DMS153 treated with DMSO at 0.1 percent for 48 hours (cell line): ENCODE data around the gene TGFBR1.
"Not testable (repeated sequence)": the region's sequence is repeated elsewhere in the genome, so short reads cannot be mapped to it uniquely, and the experiment has no call there.

Experiments used
- DNase-seq: peaks from one replicate; lab custom pipeline; 2025; ENCODE audit not compliant: unreplicated experiment; lab: John Stamatoyannopoulos, UW

The TGFBR1 gene

GRCh38 chr9:99075246-99075912 is 29.5 kb upstream of the TGFBR1 start:
- no peak for DNase-seq

- no peak for DNase-seq
Observed at GRCh38 chr9:99076030-99076429, 28.9 kb upstream of the TGFBR1 start.

DNA sequence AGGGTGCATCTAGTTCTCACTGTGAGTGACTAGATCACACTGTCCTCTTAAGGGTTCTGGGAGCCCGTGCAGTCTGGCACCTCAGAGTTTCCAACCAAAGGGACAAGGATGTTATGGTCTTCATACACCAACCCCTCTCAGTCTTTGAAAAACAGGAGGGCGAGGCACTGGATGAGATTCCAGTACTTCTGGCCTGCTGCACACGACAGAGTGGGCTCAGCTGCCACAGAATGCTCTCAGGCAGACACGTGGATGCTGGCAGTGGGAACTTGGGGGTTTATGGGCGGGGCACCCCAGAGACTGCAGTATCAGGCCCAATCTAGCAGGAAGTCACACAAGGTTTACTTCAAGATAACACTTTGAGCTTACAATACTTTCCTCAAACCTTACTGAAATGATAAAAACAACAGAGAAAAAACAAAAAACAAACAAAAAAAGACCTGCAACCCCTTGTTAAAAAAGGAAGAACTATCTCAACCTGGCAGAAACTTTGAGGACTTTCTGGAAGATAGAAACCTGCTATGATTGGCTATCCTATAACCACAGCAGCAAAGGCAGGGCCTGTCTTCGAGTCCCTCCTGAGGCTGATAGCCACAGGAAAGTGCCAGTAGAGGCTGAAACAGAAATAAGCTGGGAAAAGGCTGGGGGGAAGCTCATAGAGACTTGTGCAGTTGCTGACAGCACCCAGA is 28.3 kb upstream of the TGFBR1 start:
- no peak for DNase-seq

- no peak for DNase-seq
Observed at GRCh38 chr9:99078717-99079116, 26.2 kb upstream of the TGFBR1 start.

GRCh38 chr9:99079542-99079941 is 25.4 kb upstream of the TGFBR1 start:
- DNase-seq: no peak

DNA sequence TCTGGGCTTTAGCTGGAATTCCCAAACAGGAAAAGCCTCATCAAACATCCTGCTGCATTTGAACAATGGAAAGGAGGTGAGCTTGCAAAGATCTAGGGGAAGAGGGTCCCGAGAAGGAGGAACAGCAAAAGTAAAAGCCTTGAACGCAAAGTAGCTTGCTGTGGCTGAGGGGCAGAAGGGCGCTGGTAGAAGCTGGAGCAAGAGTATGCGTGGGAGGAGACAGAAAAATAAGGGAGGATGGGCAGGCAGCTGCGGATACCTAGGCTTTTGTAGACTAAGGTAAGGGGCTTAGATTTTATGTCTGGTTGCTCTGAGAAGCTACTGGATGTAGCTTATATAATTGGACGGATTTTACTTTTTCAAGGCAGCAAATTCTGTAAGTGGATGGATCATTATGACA is 21.9 kb upstream of the TGFBR1 start:
- no peak for DNase-seq

DNA sequence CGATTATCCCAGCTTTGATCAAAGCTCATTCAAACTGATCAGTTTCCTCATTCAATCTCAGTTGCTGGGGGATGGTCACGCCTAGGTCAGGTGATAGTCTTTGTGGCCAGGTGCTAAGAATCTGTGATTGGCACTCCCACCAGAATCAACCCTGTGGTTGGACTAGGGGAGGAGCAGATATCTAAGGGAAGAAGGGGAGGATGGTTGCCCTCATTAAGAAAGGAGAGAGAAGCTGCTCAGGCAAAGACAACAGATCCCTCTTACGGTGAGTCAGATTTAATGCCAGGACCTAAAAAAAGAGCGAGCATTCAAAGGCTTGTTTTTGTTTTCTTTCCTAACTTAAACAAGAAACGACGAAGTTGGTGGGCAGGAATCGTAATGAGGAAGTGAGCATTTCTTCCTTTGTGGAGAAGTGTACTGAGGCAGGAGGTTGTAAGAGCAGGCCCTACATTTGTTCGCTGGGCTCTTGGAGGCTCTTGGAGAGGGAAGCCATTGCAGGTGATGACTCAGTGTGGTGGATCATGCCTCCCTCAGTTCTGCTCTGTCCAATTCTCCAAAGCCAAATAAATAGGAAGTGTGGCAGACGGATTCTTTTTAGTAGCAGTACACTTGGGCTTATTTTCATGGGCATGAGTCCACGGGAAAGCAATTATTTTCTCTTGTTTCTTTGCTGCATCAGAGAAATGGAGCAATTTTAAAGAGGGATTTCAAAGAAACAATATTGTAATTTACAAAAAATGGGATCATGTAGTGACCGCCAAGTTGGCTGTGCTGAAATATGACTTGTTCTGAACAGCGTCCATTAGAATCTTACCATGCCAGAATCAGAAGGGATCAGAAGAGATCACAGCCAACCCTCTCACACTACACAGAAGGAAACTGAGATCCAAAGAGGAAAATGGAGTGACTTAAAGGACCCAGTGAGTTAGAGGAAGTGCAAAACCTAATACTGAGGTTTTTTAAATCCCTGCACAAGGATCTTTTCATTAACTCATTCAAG is 18.7 kb upstream of the TGFBR1 start:
- DNase-seq: no peak

DNA sequence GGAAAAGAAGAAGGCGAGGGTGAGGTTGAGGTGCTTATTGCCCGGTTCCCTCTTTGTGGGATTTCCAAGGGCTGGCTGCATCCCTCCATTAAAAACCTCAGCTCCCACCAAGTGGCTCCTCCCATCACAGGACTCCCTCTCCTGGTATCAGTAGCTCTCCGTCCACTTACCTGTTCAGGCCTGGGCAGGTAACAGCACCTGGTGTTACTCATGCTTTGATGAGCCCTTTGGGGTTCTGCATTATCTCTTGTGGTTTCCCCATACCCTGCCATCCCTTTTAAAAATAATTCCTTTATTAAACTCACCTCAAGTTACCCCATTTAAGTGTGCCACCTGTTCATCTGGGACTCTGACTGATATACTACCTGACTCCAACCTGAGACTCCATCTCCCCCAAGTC is 17.5 kb upstream of the TGFBR1 start:
- no peak for DNase-seq

- DNase-seq: no peak
Observed at GRCh38 chr9:99090336-99091130, 14.4 kb upstream of the TGFBR1 start.

GRCh38 chr9:99092643-99093491 is 12.0 kb upstream of the TGFBR1 start:
- no peak for DNase-seq

DNA sequence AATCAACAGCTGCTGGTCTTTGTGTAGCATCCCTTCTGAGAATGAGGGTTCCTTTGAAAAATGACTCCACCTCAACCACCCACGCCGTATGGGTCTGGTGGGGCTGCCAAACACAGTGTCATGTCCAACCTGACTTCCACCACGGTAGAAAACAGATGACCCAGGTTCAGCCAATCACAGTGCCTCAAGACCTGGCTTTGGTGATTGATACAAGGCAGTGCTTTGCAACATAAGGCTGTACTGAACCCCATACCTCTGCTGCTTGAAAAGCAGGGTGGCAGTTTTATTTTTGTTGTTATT is 11.5 kb upstream of the TGFBR1 start:
- DNase-seq: no peak

DNA sequence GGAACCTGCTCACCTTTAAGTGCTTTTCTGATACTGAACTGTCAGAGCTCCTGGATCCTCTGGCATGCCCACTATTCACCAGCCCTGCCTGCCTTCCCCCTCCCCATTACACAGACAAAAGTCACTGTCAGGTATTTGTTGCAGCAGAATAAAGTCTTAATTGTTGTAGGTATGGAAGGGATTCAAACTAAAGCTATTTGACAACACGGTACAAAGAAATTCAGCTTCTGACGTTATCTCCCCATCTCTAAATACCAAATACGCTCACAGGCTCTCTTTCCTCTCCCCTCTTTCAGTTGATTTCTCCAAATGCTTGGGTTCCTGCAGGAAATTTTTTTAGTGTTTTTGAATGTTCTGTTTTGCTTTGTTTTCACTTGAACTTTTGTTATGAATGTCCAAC is 9.3 kb upstream of the TGFBR1 start:
- no peak for DNase-seq

DNA sequence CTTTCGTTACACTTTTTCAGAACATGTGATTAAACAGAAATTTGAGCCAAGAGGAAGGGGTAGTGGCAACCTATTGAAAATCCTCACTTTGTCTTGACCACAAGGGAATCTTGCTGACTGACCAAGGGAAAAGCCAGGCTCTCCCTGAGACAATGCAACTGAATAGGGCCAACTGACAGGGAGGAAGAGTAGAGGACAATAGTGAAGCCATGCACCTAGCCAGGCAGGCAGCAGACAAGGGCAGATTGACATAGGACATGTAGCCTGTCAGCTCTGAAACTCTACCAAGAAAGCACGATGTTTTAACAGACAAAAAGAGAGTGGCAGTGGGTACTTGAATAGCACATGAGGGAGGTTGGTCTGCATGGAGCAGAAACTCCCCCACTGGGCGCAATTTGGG is 8.5 kb upstream of the TGFBR1 start:
- DNase-seq: no peak

DNA sequence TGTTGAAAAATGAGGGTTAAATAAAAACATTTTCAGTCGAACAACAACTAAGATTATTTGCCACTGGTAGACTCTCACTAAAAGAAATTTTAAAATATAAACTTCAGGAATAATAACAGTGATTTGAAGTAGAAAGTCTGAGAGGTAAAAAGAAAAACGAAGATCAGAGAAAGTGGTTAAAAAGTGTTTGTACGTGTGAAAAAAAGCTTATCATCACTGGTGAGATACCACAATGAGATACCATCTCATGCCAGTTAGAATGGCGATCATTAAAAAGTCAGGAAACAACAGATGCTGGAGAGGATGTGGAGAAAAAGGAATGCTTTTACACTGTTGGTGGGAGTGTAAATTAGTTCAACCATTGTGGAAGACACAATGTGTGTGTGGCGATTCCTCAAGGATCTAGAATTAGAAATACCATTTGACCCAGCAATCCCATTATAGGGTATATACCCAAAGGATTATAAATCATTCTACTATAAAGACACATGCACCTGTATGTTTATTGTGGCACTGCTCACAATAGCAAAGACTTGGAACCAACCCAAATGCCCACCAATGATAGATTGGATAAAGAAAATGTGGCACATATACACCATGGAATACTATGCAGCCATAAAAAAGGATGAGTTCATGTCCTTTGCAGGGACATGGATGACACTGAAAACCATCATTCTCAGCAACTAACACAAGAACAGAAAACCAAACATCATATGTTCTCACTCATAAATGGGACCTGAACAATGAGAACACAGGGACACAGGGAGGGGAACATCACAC is 4.9 kb upstream of the TGFBR1 start:
- DNase-seq: not testable (repeated sequence)

DNA sequence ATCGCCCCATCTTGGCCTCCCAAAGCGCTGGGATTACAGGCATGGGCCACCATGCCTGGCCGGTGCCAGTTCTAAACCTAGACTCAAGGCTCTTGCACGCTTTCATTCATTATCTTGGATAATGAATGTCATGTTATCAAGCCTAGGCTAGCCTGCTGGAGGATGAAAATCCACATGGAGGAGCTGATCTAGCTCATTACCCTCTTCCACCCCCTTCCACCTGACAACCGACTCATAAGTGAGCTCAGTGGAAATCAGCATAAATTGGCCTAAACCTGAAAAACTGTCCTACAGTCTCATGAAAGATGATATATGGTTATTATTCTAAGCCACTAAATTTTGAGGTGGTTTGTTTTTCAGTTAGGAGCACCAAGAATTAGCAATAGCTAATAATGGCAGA is 3.6 kb upstream of the TGFBR1 start:
- DNase-seq: no peak

- DNase-seq: no peak
Observed at GRCh38 chr9:99101812-99102211, 3.1 kb upstream of the TGFBR1 start.

DNA sequence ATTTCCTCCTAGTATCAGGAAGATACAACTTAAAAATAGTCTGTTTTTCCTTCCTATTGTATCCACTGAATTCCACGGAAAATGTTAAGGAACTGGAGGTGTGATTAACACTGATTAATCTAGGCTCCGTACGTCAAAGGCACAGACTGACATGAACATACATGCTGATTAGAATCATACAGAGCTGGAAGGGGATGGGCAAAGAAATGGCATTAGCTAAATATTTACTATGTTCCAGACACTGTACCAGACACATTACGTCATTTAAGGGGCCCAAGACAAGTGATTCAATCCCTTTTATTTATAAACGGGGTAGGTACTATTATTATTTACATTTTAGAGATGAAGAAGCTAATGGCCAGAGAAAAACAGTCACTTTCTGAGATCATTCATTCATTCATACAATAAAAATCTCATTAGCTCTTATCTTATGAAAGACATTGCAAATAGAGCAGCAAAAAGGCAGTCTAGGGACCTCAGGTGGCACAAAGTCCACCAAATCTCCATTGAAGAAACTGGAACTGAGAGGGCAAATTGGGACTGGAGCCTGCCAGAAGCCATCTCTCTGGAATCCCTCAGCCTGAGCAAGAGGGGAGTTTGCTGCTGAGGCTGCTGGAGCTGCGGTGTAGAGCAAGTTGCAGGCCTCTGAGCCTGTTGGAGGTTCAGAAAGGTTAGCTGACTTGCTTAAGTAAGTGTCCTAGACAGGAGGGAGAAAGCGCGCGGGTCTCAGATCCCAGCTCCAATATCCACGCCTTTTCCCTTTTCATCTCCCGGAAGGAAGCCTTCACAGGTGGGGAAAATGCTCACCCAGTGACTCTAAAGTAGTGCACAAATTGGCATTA is 1.6 kb upstream of the TGFBR1 start:
- DNase-seq: no peak

DNA sequence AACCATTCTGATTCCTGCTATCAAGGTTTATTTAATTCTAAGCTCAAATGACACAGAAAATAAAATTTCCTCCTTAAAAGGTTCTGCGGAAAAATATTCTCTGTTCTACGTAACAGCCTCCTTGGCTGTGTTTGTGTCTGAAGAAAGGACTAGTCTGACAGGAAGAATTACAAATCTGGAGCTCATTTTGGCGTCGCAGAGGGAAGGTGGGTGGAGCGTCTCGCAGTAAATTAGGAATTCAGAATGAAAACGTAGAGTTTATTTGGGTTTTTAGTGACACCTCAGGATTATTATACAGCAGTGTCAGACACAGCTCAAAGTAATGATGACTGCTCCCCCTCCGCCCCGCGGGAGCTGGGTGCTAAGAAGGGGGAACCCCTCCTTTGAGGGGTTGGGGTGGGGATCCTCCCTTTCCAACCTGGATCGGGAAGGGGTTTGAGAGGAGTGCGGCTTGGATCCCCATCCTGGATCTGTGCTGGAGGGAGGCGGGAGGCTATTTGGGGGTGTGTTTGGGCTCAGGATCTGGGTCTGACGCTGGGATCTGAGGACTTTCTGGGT is 933 bp upstream of the TGFBR1 start:
- no peak for DNase-seq
